ENCODE data around the gene HDAC4.

Gene HDAC4

GRCh38 chr2:239193925-239194677, 206.7 kb downstream of the HDAC4 start:
- DNase-seq = no peak

- no peak for DNase-seq
These were observed 207.4 kb downstream of the HDAC4 start for GRCh38 chr2:239193401-239193811.

- no peak for DNase-seq
These were observed 207.8 kb downstream of the HDAC4 start for GRCh38 chr2:239192975-239193374.

- DNase-seq = no peak
These were observed 208.4 kb downstream of the HDAC4 start for GRCh38 chr2:239192456-239192855.

- no peak for DNase-seq
These were observed 209.6 kb downstream of the HDAC4 start for GRCh38 chr2:239190921-239191885.

GRCh38 chr2:239190361-239190760, 210.5 kb downstream of the HDAC4 start:
- no peak for DNase-seq

- DNase-seq = no peak
These were observed 211.1 kb downstream of the HDAC4 start for GRCh38 chr2:239189711-239190131.

- no peak for DNase-seq
These were observed 212.3 kb downstream of the HDAC4 start for GRCh38 chr2:239188536-239188935.

- DNase-seq = no peak
These were observed 213.2 kb downstream of the HDAC4 start for GRCh38 chr2:239187464-239188253.

- DNase-seq = no peak
These were observed 214.1 kb downstream of the HDAC4 start for GRCh38 chr2:239186516-239187357.

- no peak for DNase-seq
These were observed 215.6 kb downstream of the HDAC4 start for GRCh38 chr2:239184968-239185903.

- DNase-seq = no peak
These were observed 216.6 kb downstream of the HDAC4 start for GRCh38 chr2:239184179-239184578.

- no peak for DNase-seq
These were observed 217.6 kb downstream of the HDAC4 start for GRCh38 chr2:239182981-239183791.

GRCh38 chr2:239181903-239182581, 218.8 kb downstream of the HDAC4 start:
- no peak for DNase-seq

GRCh38 chr2:239181074-239181902, 219.5 kb downstream of the HDAC4 start:
- DNase-seq = no peak

- DNase-seq = no peak
These were observed 220.2 kb downstream of the HDAC4 start for GRCh38 chr2:239180526-239181073.

GRCh38 chr2:239179851-239180371, 220.9 kb downstream of the HDAC4 start:
- no peak for DNase-seq

- DNase-seq = no peak
These were observed 221.9 kb downstream of the HDAC4 start for GRCh38 chr2:239178954-239179353.
